PFSK-1 (cell line): Measurements from ENCODE around the gene CACNA1D.

Experiments used
- POLR2AphosphoS5 ChIP-seq: IDR thresholded peaks from 2 replicates; pipeline ENCODE4 v1.6.1; 2012; ENCODE audit warnings: low read depth, mild to moderate bottlenecking, control low read depth, low read length, moderate library complexity
- SIN3A ChIP-seq: IDR thresholded peaks from 2 replicates; pipeline ENCODE4 v1.6.1; 2012; ENCODE audit warnings: mild to moderate bottlenecking, low read length, moderate library complexity, borderline replicate concordance; ENCODE audit not compliant: insufficient read depth
- TAF1 ChIP-seq: IDR thresholded peaks from 2 replicates; pipeline ENCODE4 v1.6.1; 2012; ENCODE audit warnings: low read length, control low read depth, borderline replicate concordance; ENCODE audit not compliant: insufficient read depth
- TF ChIP-seq, protein P1 (sequence below), 2 experiments: IDR thresholded peaks; 2 replicates each; pipeline versions ENCODE4 v1.6.1 to v1.8.0; 2011 to 2012; ENCODE audit warnings: low read depth in 2 of 2, low read length in 2 of 2, control low read depth in 1 of 2, inconsistent platforms in 1 of 2, mild to moderate bottlenecking in 1 of 2, moderate library complexity in 1 of 2; ENCODE audit not compliant: insufficient read depth in 1 of 2

GRCh38 chr3:53665608-53666425, 171.4 kb downstream of the CACNA1D start:
- no peak for TF ChIP-seq POLR2AphosphoS5
- TF ChIP-seq, protein P1, sequence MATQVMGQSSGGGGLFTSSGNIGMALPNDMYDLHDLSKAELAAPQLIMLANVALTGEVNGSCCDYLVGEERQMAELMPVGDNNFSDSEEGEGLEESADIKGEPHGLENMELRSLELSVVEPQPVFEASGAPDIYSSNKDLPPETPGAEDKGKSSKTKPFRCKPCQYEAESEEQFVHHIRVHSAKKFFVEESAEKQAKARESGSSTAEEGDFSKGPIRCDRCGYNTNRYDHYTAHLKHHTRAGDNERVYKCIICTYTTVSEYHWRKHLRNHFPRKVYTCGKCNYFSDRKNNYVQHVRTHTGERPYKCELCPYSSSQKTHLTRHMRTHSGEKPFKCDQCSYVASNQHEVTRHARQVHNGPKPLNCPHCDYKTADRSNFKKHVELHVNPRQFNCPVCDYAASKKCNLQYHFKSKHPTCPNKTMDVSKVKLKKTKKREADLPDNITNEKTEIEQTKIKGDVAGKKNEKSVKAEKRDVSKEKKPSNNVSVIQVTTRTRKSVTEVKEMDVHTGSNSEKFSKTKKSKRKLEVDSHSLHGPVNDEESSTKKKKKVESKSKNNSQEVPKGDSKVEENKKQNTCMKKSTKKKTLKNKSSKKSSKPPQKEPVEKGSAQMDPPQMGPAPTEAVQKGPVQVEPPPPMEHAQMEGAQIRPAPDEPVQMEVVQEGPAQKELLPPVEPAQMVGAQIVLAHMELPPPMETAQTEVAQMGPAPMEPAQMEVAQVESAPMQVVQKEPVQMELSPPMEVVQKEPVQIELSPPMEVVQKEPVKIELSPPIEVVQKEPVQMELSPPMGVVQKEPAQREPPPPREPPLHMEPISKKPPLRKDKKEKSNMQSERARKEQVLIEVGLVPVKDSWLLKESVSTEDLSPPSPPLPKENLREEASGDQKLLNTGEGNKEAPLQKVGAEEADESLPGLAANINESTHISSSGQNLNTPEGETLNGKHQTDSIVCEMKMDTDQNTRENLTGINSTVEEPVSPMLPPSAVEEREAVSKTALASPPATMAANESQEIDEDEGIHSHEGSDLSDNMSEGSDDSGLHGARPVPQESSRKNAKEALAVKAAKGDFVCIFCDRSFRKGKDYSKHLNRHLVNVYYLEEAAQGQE (IDR thresholded peaks at IDR 0.05; ENCODE audit: insufficient read depth in 1 of 2, low read depth in 2 of 2, low read length in 2 of 2): no peak
- TF ChIP-seq TAF1: no peak
- no peak for TF ChIP-seq SIN3A
